K562 (cell line): ENCODE measurements around the gene LAMB4. TPM values are rescaled to one million over a fixed set of nuclear protein-coding genes. Genes with fewer than 3 reads are reported as not detected.

ENCODE experiments used
- polyA plus RNA-seq, 8 experiments: library from polyadenylated mRNA; depleted of rRNA in 4 of 8; stranded (reverse) in 5 of 8; unstranded in 3 of 8; fragments of >200 nt; fragmentation: Nextera tagmentation in 2 of 8; fragmentation: Illumina TruSeq in 1 of 8; extraction: Ambion mirVana in 2 of 8; extraction: Trizol in 1 of 8; gene quantifications; 2 replicates each; pipeline versions ENCODE4 v1.2.1 to v1.2.3, GENCODE V29; 2011 to 2014; ENCODE audit warnings: inconsistent platforms in 1 of 8, missing spikeins in 1 of 8
- total RNA-seq, 7 experiments: library from RNA; depleted of rRNA in 6 of 7; stranded (reverse); fragments of >200 nt in 6 of 7; fragmentation: Illumina TruSeq in 2 of 7; extraction: Trizol in 2 of 7; gene quantifications; 2 replicates each; pipeline versions ENCODE4 v1.2.1 to v1.2.3, GENCODE V29; 2011 to 2021; ENCODE audit warnings: low replicate concordance in 1 of 7
- TF ChIP-seq, protein P1 (sequence below), 2 experiments: fragments of 450-650 bp; IDR thresholded peaks; 2 replicates each; pipeline ENCODE4 v1.6.1; 2016
- TF ChIP-seq, protein P2 (sequence below), 2 experiments: fragments of 450-650 bp; formaldehyde crosslinking in 1 of 2; IDR thresholded peaks; 2 replicates each; pipeline versions ENCODE4 v1.4.0 to v1.6.1; 2014 to 2020; ENCODE audit warnings: mild to moderate bottlenecking in 2 of 2, borderline replicate concordance in 1 of 2, low read depth in 1 of 2

LAMB4 gene
- total and polyA plus RNA-seq, 9 of the 15 experiments (the other 6 are each of a cell fraction or from before 2014, with no cell fraction given) = 0.06 to 0.13 (median 0.07) TPM; not detected in 6

DNA sequence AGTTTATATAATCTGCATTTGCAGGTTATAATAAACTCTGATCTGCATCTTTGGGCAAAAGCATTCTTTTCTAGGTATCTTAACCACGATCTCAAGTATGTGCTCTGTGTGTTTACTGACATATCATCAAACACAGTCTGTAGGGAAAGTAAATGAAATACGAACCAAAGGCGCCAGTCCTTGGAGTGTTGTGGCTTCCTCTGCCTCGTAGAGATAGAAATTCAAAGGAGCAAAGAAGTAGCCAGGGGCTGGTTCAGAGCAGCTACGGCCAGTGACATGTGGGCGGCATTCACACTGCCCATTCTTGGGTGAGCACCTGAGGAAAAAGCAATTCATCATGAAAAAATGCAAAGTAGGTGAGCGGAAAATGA lies 38.7 kb downstream of the LAMB4 start (continued):
- TF ChIP-seq, protein P1, sequence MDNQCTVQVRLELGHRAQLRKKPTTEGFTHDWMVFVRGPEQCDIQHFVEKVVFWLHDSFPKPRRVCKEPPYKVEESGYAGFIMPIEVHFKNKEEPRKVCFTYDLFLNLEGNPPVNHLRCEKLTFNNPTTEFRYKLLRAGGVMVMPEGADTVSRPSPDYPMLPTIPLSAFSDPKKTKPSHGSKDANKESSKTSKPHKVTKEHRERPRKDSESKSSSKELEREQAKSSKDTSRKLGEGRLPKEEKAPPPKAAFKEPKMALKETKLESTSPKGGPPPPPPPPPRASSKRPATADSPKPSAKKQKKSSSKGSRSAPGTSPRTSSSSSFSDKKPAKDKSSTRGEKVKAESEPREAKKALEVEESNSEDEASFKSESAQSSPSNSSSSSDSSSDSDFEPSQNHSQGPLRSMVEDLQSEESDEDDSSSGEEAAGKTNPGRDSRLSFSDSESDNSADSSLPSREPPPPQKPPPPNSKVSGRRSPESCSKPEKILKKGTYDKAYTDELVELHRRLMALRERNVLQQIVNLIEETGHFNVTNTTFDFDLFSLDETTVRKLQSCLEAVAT (IDR thresholded peaks at IDR 0.05) = no peak
- TF ChIP-seq, protein P2, sequence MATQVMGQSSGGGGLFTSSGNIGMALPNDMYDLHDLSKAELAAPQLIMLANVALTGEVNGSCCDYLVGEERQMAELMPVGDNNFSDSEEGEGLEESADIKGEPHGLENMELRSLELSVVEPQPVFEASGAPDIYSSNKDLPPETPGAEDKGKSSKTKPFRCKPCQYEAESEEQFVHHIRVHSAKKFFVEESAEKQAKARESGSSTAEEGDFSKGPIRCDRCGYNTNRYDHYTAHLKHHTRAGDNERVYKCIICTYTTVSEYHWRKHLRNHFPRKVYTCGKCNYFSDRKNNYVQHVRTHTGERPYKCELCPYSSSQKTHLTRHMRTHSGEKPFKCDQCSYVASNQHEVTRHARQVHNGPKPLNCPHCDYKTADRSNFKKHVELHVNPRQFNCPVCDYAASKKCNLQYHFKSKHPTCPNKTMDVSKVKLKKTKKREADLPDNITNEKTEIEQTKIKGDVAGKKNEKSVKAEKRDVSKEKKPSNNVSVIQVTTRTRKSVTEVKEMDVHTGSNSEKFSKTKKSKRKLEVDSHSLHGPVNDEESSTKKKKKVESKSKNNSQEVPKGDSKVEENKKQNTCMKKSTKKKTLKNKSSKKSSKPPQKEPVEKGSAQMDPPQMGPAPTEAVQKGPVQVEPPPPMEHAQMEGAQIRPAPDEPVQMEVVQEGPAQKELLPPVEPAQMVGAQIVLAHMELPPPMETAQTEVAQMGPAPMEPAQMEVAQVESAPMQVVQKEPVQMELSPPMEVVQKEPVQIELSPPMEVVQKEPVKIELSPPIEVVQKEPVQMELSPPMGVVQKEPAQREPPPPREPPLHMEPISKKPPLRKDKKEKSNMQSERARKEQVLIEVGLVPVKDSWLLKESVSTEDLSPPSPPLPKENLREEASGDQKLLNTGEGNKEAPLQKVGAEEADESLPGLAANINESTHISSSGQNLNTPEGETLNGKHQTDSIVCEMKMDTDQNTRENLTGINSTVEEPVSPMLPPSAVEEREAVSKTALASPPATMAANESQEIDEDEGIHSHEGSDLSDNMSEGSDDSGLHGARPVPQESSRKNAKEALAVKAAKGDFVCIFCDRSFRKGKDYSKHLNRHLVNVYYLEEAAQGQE (IDR thresholded peaks at IDR 0.05; ENCODE audit: borderline replicate concordance) = peak; percentile 70
- TF ChIP-seq, protein P2 (CRISPR knock-in tag; IDR thresholded peaks at IDR 0.05; ENCODE audit: low read depth) = no peak
